Renal pelvis (tissue), 4 donors: ENCODE data around the gene BIK. TPM values are rescaled to one million over a fixed set of nuclear protein-coding genes. Genes with fewer than 3 reads are reported as not detected.
"Not testable (repeated sequence)": the region's sequence is repeated elsewhere in the genome, so short reads cannot be mapped to it uniquely, and the experiment has no call there.

Experiments used
- DNase-seq: peaks from one replicate; pipeline ENCODE4 v3.0.0-alpha.2; 2013
- polyA plus RNA-seq, 3 donors: library from polyadenylated mRNA; unstranded; fragments of 120-200 nt; gene quantifications; one replicate each; pipeline ENCODE4 v1.2.1, GENCODE V29; 2013; ENCODE audit not compliant: insufficient read length in 3 of 3

The BIK gene
- polyA plus RNA-seq, 3 donors = 1.1 to 1.5 (median 1.2) TPM

DNA sequence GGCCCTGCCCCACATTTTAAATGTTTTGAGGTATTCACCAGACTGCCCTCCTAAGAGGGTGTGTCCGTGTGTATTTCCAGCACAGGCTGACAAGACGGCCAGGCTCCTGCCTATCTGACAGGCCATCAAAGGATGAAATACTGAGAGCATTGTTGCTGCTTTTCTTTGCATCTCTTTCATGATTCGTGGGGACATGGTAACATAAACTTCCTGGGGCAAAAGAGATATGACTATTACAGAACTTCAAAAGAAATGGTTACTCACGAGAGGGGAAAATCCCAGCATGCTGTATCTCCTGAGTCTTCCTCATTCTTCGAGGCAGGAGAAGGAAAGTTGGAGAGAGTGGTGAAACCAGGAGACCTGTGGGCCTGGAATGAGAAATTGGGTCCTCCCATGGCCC is 10.3 kb upstream of the BIK start:
- no peak for DNase-seq

DNA sequence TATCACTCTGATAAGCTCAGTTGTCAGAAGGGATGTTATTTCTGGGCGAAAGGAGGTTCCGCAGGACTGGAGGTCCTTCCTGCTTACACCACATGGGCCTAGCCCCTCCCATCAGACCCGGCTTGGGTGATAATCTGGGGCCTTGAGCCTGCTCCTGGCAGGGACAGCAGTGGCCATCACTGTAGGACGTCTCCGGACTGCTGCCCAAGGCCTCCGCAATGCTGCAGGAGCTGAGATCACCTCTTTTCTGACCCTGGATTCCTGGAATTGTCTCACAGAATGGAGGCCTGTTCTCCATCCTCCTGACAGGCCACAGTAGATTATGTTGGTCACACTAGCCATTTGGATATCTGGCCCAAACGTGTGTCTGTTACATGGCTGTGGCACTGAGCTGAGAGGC is 9.2 kb upstream of the BIK start:
- DNase-seq = no peak

DNA sequence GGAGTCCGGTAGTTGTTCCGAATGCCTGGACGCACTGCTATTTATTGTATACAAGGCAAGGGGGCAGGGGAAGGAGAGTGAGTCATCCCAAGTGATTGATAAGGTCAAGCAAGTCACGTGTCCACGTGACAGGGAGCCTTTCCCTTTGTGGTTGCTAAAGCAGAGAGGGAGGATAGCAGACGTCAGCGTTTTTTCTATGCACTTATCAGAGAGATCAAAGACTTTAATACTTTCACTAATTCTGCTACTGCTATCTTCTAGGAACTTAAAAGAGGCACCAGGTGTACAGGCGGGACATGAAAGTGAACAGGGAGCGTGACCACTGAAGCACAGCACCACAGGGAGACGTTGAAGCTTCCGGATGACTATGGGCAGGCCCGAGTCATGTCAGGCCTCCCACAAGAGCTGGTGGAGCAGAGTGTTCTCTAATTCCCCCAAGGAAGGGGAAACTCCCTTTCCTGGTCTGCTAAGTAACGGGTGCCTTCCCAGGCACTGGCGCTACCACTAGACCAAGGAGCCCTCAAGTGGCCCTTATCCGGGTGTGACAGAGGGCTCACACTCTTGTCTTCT is 6.4 kb upstream of the BIK start:
- not testable (repeated sequence) for DNase-seq

DNA sequence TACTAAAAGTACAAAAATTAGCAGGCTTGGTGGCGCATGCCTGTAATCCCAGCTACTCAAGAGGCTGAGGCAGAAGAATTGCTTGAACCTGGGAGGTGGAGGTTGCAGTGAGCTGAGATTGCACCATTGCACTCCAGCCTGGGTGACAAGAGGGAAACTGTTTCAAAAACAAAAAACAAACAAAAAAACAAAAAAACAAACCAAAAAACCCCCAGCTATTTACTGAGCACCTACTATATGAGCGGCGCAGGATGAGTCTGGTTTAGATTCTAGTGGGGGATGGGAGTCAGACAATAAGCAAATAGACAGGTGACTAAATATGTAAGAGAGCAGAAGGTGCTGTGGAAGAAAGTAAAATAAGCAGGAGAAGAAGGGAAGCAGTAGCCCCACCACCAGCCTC is 5.6 kb upstream of the BIK start:
- DNase-seq = not testable (repeated sequence)

DNA sequence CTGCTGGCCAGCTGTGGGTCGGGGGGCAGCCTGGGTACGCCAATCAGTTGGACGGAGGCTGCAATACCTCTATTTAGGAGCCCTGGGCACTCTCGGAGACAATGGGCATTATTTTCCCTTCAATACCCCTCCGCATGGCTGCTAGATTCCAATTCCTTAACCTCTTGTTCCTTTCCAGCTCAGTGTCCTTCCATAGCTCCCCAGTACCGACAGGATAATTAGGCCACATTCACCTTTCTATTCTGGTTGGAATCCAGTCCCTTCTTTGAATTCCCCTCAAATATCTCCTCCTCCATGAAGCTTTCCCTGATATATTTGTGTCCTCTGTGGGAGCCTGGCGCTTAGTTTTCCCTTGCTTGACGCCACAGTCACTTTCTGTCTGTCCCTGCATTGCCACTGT is 4.2 kb upstream of the BIK start:
- no peak for DNase-seq

DNA sequence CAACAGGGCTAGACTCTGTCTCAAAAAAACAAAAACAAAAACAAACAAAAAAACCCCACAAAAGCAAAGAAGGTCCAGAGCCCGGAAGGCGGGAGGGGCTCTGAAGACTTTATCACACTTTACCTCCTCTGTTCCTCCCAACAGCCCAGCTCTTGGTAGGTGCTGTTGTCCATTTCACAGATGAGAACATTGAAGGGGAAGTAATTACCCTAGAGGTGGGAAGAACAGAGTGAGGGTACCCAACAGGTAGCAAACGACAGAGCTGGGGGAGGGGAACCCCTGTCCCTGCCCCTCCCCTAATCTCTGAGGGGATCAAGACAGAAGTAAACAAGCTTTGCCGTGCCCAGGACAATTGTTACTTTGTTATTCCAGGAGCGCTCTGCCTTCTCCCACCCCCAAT is 1.0 kb upstream of the BIK start:
- no peak for DNase-seq

DNA sequence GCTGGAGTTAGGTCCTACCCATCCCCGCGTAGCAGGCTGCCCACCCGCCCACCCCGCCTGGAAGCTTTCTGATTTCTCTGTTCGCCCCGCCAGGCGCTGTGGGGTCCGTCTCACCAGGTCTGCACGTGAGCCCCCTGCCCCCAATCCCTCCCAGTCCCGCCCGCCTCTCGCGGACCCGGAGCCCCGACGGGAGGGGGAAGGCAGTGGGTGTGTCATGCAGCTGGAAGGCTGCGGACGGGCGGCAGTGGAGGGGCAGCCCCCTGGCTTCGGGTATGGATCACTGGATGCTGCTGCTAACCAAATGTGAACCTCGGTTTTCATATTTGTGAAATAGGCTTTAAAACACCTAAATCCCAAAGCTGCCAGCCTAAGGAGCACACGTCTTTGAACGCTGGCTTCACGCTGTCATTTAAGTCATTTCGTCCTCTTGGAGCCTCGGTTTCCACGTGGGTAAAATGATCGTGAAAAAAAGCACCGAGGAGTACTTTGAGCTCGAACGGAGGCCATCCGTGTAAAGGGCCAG is 568 bp upstream of the BIK start:
- no peak for DNase-seq

DNA sequence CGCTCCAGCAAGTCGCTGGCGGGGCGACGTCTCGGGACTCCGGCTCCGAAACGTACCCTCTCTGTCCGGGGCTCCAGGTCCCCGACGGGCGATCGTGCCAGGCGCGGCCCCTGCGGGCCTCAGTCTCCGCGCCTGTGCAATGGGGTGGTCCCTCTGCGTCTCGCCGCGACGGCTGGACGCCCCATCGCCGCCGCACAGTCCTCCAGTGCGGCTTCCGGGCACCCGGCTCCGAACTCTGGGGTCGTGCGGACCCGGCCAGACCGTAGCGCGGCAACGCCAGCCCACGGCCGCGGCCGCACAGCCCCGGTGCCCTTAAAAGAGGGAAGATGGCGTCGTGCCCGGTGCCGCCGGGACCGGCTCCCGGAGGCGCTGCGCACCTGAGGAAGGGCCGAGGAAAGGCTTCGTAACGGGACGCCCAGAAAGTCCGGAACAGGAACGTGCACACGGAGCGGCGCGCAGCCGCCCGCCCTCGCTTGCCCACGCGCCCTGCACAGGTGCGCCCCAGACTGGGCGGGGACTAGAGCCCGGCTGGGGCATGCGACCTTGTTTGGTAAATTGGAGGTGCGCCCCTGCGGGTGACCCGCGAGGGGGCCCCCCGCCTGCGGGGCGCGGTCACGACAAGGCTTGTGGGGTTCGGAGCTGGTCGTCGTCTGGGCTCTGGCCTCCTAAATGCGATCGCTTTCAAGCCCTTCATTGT is 525 bp downstream of the BIK start:
- DNase-seq = no peak

DNA sequence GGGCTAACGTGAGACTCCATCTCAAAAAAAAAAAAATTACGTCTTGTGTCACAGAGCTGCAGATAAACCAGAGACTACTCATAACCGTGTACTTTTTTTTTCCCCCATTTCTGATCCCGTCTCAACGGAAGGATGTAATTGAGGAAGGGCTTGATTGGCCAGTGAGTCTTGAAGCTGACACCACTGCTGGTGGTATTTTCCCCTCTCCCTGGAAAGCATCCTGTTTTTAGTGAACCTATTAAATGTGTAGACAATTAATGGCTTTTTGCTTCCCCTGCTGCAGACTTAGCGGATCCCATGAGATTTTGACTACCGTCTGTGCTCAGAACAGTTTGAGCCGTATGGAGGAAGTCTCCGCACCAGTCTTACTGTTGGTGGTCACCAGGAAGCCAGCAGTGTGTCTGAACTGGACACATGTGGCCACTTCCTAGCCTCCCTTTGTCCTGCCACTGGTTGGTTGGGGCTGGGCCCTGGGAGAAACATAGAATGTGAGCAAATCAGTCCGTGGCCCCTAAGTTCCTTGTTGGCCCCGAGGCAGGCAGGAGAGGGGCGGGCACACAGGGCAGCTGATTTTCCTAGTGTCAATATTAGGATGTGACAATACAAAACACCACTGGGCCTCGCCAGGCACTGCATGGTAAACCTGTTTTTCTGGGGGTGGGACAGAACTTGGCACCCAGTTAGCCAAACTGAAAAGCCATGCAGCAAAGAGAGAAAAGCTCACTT is 3.1 kb downstream of the BIK start:
- no peak for DNase-seq

DNA sequence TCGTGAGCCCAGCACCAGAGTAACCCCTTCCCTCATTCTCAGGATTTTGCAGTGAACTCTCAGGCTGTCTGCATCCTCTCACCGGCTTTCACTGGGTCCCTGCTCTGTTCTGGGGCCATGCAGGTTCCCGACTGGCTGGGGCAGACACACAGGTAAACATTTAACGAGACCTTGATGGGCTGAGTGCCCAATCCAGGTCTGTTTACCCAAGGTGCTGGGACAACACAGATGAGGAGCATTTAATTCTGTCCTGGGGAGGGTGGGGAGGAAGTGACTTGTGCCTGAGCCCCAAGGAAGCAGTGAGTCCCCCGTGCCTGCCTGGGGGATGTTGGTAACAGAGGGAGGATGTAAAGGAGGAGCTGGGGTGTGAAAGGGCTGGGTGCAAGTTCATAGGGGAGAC is 4.4 kb downstream of the BIK start:
- DNase-seq = no peak

DNA sequence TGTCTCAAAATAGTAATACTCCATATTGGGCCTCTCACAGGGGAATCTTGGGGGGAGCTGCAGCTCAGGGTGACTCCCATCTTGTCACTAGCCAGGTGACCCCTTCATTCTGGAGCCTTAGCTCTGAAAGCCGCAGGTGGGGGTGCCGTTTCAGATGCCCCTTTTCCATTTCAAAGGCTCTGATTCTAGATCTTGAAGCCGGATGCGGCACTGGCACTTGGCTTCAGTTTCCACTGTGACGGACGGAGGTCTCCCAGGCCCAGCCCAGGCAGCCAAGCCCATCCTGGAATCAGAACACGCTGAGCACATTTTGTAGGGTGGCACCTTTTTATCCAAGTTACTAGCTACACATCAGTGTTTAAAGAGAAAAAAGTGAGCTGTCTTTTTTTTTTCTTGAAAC is 6.4 kb downstream of the BIK start:
- DNase-seq = no peak

DNA sequence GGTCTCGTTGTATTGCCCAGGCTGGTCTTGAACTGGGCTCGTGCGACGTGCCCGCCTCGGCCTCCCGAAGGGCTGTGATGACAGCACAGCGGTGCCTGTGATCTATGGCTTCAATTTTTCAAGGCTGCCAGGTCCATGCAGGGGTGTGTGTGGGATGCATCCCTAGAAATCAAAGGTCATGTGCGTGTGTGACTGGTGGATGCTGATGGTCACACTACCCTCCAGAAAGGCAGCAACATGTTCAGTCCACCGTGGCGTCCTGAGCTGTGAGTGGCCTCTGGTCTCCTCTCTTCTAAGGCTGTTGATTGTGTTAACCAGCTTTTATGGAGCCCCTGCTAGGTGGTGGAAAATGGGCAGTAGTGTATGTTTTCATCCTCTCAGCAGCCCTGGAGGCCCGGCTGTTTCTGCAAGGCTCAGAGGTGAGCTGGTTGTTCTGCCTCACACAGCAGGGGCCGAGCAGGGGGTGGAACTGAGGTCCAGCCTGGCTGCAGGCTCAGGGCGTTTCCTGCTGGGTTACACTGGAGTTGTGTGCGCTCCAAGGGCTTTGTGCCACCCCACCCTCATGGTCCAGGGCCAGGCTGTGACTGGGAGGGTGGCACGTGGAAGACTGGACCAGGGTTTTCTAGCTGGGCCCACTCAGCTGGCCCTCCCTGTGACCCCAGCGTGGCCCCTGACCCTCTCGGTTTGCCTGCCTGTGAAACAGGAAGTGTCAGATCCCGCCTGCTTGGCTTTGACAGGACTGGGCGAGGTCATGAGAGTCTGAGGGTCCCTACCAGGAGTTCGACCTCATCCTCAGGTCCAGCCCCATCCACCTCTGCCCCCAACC is 7.7 kb downstream of the BIK start:
- no peak for DNase-seq

DNA sequence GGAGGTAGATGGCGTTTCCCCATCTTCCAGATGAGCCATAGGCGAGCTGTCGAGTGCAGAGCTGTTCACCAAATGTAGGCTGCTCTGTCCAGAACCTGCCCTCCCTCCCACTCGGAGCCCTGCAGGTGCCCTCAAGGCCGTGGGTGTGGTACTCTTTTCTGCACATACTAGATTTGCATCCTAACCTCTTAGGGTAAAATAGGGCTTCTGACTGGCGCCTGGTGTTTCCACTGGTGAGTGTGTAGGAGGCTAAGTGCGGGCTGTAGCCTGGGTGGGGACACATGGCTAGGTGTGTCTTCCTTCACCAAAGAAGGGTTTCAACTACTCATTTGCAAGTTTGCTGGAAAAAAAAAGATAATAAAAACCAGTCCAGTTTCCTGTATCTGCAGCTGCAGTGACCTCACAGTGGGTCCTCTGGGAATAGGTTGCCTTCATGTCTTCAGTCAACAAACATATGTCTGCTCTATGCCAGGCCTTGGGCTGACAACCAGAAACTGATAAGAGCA is 8.5 kb downstream of the BIK start:
- DNase-seq = no peak

DNA sequence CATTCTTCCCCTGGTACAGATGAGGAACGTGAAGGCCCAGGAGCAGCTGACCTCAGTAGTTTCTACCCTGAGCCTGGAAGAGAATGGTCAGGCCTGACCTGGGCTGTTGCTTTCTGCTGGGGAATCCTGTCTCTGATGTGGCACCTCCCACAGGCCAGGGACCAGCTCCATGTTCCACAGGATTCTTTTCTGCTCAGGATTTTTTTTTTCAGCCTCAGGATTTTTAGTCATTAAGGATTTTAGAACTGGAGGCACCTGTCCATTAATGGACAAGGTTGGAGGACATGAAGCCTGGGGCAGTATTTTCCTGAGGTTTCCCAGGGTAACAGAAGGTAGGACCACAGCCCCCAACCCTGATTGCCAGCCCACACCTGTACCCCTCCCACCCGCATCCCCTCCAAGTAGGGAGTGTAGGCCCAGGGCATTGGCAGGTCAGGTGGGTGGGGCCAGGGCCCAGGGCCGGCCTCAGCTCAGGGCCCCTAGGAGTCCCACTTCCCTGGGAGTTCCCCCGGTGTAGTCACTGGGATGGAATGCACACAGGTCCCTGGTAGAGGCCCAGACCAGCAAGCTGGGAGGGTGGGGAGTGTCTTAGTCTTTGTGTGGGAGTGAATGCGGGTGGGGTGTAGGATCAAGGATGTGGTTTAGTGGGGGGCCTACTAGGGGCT is 16.1 kb downstream of the BIK start:
- DNase-seq = no peak

DNA sequence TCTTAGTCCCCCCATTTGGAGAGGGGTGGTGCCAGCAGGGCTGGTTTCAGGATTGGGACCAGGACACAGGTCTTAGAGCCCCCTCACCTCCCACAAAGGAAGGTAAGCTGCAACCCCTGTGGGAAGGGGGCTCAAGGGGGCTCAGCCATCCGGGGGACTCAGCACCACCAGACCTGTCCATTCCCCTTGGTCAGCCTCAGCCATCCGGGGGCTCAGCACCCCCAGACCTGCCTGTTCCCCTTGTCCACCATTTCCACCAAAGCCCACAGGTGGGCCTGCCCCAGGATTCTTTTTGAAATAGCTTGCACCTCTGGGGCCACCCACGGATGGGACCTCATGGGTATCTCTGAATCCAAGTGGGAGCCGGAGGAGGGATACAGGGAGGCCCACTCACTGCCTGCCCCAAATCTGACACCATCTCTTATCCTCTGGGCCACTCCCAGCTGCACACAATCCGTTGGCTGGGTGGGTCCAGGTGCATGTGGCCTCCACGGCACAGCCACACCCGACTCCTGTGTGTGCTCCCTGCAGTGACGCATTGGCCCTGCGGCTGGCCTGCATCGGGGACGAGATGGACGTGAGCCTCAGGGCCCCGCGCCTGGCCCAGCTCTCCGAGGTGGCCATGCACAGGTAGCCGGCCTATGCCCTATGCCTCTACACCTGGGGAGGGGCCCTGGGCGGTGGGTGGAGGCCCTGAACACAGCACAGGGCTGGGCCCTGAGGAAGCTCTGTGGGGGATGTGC is 16.8 kb downstream of the BIK start:
- DNase-seq = no peak

DNA sequence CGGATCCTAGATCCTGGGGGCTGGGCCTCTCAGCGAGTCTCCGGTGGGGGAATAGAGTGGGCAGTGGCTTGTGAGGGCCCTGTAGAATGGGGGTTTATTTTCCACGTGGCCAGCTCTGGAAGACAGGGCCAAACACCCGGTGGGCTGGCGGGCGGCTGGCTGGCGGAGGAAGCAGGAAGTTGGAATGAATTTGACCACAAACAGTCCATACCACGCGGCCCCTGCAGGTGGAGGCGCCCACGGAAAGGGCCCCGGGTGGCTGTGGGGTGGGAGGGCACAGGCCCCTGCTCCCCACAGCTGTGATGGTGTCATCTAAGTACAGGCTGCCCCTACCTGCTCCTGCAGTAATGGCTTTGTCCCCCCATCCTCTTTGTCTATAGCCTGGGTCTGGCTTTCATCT is 17.6 kb downstream of the BIK start:
- DNase-seq = no peak

DNA sequence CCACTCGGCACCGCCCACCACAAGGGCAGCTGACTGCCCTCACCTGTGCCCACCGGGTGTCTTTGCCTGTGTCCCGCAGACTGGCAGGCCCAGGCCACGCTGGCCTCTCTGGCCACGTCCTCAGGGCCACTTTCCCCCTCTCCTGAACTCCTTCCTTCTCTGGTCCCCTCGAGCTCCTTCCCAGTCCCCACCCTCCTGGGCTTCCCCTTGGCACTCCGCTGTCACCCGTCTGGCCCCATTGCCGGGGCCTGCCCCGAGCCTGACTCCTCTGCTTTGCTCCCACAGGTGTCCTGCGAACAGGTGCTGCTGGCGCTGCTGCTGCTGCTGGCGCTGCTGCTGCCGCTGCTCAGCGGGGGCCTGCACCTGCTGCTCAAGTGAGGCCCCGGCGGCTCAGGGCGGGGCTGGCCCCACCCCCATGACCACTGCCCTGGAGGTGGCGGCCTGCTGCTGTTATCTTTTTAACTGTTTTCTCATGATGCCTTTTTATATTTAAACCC is 18.4 kb downstream of the BIK start:
- no peak for DNase-seq

DNA sequence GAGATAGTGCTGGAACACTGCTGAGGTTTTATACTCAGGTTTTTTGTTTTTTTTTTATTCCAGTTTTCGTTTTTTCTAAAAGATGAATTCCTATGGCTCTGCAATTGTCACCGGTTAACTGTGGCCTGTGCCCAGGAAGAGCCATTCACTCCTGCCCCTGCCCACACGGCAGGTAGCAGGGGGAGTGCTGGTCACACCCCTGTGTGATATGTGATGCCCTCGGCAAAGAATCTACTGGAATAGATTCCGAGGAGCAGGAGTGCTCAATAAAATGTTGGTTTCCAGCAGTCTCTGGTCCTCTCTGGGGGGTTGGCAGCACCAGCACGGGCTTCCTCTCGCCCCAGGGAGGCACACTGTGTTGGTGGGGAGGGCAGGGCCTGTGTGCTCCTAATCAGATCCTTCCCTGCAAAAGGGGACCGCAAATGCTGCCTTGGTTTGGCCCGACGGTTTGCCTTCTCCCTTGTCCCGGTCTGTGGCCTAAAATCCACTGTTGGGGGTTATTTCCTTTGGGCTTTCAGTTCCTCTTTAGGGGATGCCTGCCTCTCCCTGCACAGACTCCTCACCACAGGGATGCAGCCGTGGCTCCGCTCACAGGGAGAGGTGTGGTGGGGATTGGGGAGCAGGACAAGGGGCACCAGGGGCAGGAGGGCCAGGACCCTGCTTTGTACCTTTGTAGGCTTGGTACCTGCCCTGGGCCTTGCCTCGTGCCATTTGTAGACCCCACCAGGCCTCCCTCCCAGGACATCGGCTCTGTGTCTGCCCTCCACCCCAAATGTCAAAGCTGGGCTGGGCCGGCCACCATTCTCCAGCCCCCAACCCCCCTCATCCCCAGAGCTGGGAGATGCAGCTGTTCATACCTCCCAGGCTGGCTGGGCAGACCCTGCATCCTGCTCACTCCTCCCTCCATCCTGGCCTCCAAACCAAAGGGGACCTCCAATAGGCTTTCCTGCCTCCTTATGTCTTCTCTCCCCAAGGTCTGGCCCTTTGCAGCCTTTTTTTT is 19.2 kb downstream of the BIK start:
- no peak for DNase-seq

DNA sequence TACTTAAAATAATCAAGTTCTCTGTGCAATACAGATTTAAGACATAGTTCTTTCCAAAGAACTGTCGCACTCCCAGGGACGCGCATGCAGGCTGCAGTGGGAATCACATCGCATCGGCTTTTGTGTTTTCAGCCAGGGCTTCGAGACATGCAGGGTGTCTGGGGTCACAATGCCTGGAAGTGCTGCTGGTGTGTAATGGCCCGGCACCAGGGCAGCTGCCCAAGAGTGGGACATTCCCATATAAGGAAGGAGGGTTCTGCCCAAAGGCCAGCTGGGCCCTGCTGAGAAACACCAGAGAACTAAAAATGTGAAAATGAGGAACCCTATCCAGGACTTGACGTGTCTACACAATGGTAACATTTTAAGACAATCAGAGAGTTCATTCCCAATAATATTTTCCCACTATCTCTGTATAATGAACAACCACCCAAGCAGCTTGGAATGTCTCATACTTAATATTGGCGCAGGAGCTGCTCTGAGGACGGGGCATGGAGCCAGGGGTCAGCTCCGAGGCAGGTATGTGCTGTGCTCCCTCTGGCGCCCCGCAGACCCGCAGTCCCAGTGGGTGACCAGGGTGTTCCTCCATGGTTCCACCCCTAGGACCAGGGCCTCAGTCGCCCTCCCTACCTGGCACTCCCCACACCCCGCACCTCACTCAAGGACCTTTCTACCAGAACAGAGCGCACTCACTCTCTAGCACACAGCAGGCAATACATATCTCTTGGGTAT is 21.4 kb downstream of the BIK start:
- no peak for DNase-seq
